Measurements from ENCODE around the gene BICD1.

DNA sequence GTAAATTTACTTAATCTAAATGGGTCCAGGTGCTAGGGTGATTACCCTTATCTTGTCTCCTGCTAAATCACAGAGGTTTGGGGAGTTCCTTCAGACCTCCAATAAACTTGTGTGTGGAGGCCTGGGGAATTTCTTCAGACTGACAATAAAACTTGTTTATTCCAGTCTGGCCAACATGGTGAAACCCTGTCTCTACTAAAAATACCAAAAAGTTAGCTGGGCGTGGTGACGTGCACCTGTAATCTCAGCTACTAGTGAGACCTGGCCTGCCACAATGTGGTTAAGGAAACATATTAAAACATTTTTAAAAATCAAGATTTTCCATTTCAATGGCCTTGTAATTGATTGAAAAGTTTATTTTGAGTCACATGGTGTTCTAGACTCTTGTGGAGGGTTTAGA, 165.8 kb downstream of the BICD1 start:
- no peak for TF ChIP-seq POLR2A (IDR thresholded peaks at IDR 0.05; ENCODE audit: low read length)
- TF ChIP-seq GATA1 (IDR thresholded peaks at IDR 0.05; ENCODE audit: low read depth, low read length), result no peak

Measured in erythroblast (primary cell).